ENCODE data around the gene CLGN.

The CLGN gene

DNA sequence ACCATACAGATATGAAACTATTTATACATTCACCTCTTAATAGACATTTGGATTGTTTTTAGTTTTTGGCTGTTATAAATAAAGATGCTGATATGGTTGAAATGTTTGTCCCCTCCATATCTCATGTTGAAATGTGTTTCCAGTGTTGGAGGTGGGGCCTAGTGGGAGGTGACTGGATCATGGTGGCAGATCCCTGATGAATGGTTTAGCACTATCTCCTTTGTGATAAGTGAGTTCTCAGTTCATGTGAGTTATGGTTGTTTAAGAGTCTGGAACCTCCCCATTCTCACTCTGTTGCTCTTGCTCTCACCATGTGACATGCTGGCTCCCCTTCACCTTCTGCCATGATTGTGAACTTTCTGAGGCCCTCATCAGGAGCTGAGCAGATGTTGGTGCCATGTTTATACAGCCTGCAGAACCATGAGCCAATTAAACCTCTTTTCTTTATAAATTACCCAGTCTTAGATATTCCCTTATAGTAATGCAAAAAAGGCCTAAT, 12.2 kb upstream of the CLGN start:
- H3K4me3 ChIP-seq (ENCODE audit: insufficient read depth, low read length, poor library complexity, severe bottlenecking): no peak overlapping the region
- no peak overlapping the region for H2AFZ ChIP-seq (ENCODE audit: low read depth, low read length, severe bottlenecking)
- H3K9ac ChIP-seq (ENCODE audit: low read length): no peak overlapping the region
- H3K27ac ChIP-seq (ENCODE audit: low read depth, low read length): no peak overlapping the region
- no peaks in the 10 kb centered on the region for H3K9me2 ChIP-seq (replicated peaks; ENCODE audit: insufficient read depth, low read length)
- H3K9me3 ChIP-seq (ENCODE audit: insufficient read depth, low read length): no peaks in the 10 kb centered on the region
- H3F3A ChIP-seq (ENCODE audit: insufficient read depth): no peaks in the 10 kb centered on the region
- H4K20me1 ChIP-seq (ENCODE audit: low read depth, low read length): no peaks in the 10 kb centered on the region
- H3K36me3 ChIP-seq (ENCODE audit: low read length): no peaks in the 10 kb centered on the region
- no peaks in the 10 kb centered on the region for H3K27me3 ChIP-seq (ENCODE audit: low read length)
- H3K4me2 ChIP-seq (ENCODE audit: low read depth, low read length, poor library complexity, severe bottlenecking): no peak overlapping the region
- no peaks in the 10 kb centered on the region for H3K79me2 ChIP-seq (ENCODE audit: insufficient read depth, low read length)
- no peak for TF ChIP-seq EZH2phosphoT487 (conservative IDR thresholded peaks at IDR 0.05; ENCODE audit: low read length)
- TF ChIP-seq, protein P1, sequence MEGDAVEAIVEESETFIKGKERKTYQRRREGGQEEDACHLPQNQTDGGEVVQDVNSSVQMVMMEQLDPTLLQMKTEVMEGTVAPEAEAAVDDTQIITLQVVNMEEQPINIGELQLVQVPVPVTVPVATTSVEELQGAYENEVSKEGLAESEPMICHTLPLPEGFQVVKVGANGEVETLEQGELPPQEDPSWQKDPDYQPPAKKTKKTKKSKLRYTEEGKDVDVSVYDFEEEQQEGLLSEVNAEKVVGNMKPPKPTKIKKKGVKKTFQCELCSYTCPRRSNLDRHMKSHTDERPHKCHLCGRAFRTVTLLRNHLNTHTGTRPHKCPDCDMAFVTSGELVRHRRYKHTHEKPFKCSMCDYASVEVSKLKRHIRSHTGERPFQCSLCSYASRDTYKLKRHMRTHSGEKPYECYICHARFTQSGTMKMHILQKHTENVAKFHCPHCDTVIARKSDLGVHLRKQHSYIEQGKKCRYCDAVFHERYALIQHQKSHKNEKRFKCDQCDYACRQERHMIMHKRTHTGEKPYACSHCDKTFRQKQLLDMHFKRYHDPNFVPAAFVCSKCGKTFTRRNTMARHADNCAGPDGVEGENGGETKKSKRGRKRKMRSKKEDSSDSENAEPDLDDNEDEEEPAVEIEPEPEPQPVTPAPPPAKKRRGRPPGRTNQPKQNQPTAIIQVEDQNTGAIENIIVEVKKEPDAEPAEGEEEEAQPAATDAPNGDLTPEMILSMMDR (IDR thresholded peaks at IDR 0.05; ENCODE audit: insufficient read depth, low read length, poor library complexity, severe bottlenecking): no peak

DNA sequence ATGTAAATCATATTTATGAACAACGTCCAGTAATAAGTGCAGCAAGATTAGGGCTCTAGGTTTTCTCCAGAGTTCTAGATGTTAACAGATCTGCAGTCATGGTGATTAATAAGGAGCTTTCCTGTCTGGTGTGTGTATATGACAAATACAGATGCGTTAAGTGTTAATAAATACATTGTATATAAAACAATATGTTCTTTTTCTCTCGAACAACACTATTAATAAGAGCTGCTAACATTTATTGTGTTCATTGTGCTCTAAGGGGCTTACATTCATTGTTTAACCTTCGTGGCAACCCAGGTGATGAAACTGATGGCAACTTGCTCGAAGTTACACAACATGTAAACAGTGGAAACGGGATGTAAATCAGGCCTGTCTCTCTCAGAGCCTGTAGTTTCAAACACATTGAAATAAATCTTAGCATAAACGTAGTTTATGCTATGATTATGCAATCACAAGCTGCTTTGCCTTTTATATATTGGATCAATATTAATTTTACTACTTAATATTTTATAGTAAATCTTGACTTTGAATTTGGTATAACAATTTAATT, 547 bp upstream of the CLGN start:
- H4K20me1 ChIP-seq (ENCODE audit: low read depth, low read length): no peaks in the 10 kb centered on the region
- H3K4me2 ChIP-seq (ENCODE audit: low read depth, low read length, poor library complexity, severe bottlenecking): peak overlapping the region; percentile 70
- no peaks in the 10 kb centered on the region for H3F3A ChIP-seq (ENCODE audit: insufficient read depth)
- H3K36me3 ChIP-seq (ENCODE audit: low read length): no peaks in the 10 kb centered on the region
- peak overlapping the region; percentile 9; the same call in 1 of the 2 replicates for H3K27ac ChIP-seq (ENCODE audit: low read depth, low read length)
- H3K9me2 ChIP-seq (replicated peaks; ENCODE audit: insufficient read depth, low read length): no peaks in the 10 kb centered on the region
- no peaks in the 10 kb centered on the region for H3K9me3 ChIP-seq (ENCODE audit: insufficient read depth, low read length)
- TF ChIP-seq, protein P1 (IDR thresholded peaks at IDR 0.05; ENCODE audit: insufficient read depth, low read length, poor library complexity, severe bottlenecking): no peak
- no peak for TF ChIP-seq EZH2phosphoT487 (conservative IDR thresholded peaks at IDR 0.05; ENCODE audit: low read length)
- no peaks in the 10 kb centered on the region for H3K27me3 ChIP-seq (ENCODE audit: low read length)
- H3K79me2 ChIP-seq (ENCODE audit: insufficient read depth, low read length): 0 out of 2 replicates have a peak, but pooled peaks cover 12% of the 10 kb centered on the region
- peak overlapping the region; percentile 69 for H3K4me3 ChIP-seq (ENCODE audit: insufficient read depth, low read length, poor library complexity, severe bottlenecking)
- H3K9ac ChIP-seq (ENCODE audit: low read length): peak overlapping the region; percentile 74
- H2AFZ ChIP-seq (ENCODE audit: low read depth, low read length, severe bottlenecking): peak overlapping the region; percentile 79

DNA sequence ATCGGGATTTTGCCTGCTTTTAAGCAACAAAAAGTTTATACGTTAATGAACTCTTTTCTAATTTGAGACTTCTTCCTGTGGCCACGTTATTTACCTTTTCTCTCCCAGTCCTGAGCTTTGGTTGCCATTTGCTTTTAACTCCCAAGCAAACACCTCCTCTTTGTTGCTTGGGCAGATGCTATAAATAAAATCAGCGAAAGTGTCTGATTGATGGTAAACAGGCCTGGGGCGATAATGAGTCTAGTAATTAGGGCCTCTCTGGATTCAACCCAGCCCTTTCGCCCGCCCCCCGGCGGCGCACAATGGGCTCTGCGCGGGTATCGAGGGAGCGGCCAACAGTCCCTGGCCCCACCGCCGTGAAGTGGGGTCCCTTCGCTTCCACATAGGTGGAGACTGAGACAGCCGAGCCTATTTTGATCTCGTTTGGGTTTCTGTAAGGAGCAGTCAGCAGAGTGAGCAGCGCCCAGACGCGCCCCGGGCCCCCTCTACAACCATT, 790 bp downstream of the CLGN start:
- H3K9me2 ChIP-seq (replicated peaks; ENCODE audit: insufficient read depth, low read length): no peaks in the 10 kb centered on the region
- peak overlapping the region; percentile 79 for H2AFZ ChIP-seq (ENCODE audit: low read depth, low read length, severe bottlenecking)
- TF ChIP-seq, protein P1 (IDR thresholded peaks at IDR 0.05; ENCODE audit: insufficient read depth, low read length, poor library complexity, severe bottlenecking): no peak
- TF ChIP-seq EZH2phosphoT487 (conservative IDR thresholded peaks at IDR 0.05; ENCODE audit: low read length): no peak
- H3K4me2 ChIP-seq (ENCODE audit: low read depth, low read length, poor library complexity, severe bottlenecking): peak overlapping the region; percentile 70
- H3K9me3 ChIP-seq (ENCODE audit: insufficient read depth, low read length): no peaks in the 10 kb centered on the region
- no peaks in the 10 kb centered on the region for H3K36me3 ChIP-seq (ENCODE audit: low read length)
- no peaks in the 10 kb centered on the region for H4K20me1 ChIP-seq (ENCODE audit: low read depth, low read length)
- 0 out of 2 replicates have a peak, but pooled peaks cover 12% of the 10 kb centered on the region for H3K79me2 ChIP-seq (ENCODE audit: insufficient read depth, low read length)
- H3K27me3 ChIP-seq (ENCODE audit: low read length): no peaks in the 10 kb centered on the region
- H3F3A ChIP-seq (ENCODE audit: insufficient read depth): no peaks in the 10 kb centered on the region
- peak overlapping the region; percentile 69 for H3K4me3 ChIP-seq (ENCODE audit: insufficient read depth, low read length, poor library complexity, severe bottlenecking)
- H3K27ac ChIP-seq (ENCODE audit: low read depth, low read length): no peak overlapping the region
- H3K9ac ChIP-seq (ENCODE audit: low read length): peak overlapping the region; percentile 74

All from SU-DHL-6 (cell line).